ENCODE data around the gene WFDC8. TPM values are rescaled to one million over a fixed set of nuclear protein-coding genes. Genes with fewer than 3 reads are reported as not detected.
"Not testable (repeated sequence)": the region's sequence is repeated elsewhere in the genome, so short reads cannot be mapped to it uniquely, and the experiment has no call there.

Gene WFDC8
- total RNA-seq, 6 donors from 2014 or later, result not detected

DNA sequence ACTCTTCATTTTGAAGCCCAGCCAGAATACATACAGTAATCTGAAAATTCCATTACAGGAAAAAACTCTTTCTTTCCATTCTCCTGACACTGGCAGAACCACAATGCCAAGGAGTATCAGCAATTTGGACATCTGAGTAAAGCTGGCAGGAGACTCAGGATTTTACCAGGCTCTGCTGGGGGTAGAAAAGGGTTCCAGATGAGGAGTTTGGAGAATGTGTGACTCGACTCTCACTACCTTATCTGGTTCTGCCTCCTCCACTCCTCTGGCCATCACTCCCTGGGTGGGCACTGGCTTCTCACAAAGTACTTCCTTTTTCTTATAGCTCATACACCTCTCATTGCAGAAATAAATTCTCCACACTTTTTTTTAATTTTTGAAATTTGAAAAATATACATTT is 10.6 kb upstream of the WFDC8 start:
- DNase-seq (no peak), ATAC-seq (ENCODE audit: low FRiP score in 2 of 2) (no peak)
- H3K9me3 ChIP-seq, result no peaks in the 10 kb centered on the region
- no peak overlapping the region for H3K27ac ChIP-seq
- 0 to 30% methylated on average over 1 of the region's 1 CpG for WGBS, 2 donors
- no peak overlapping the region for H3K4me3 ChIP-seq
- TF ChIP-seq POLR2AphosphoS5 (IDR thresholded peaks at IDR 0.05) (no peak), POLR2A (IDR thresholded peaks at IDR 0.05) (no peak), EP300 (IDR thresholded peaks at IDR 0.05) (no peak)
- TF ChIP-seq, protein P1, sequence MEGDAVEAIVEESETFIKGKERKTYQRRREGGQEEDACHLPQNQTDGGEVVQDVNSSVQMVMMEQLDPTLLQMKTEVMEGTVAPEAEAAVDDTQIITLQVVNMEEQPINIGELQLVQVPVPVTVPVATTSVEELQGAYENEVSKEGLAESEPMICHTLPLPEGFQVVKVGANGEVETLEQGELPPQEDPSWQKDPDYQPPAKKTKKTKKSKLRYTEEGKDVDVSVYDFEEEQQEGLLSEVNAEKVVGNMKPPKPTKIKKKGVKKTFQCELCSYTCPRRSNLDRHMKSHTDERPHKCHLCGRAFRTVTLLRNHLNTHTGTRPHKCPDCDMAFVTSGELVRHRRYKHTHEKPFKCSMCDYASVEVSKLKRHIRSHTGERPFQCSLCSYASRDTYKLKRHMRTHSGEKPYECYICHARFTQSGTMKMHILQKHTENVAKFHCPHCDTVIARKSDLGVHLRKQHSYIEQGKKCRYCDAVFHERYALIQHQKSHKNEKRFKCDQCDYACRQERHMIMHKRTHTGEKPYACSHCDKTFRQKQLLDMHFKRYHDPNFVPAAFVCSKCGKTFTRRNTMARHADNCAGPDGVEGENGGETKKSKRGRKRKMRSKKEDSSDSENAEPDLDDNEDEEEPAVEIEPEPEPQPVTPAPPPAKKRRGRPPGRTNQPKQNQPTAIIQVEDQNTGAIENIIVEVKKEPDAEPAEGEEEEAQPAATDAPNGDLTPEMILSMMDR (IDR thresholded peaks at IDR 0.05), result no peak
- no peaks in the 10 kb centered on the region for H3K4me1 ChIP-seq
- H3K27me3 ChIP-seq, result no peaks in the 10 kb centered on the region
- H3K36me3 ChIP-seq, result no peaks in the 10 kb centered on the region

DNA sequence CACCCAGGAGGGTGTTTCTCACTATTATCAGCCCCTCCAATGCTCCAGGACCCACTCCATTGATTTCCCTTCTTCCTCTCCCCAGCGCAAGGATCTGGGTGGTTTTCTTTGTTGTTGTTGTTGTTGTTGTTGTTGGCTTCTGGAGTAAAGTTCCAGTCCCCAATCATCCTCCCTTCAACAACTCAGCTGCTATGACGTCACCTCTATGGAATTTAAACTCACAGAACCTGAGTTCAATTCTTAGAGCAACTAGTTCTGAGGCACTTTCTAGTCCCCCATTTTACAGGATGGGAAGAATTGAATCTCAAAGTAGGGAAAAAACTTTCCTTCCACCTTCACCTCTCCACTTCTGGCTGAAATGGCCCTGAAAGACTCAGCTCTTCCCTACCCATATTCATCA is 9.7 kb upstream of the WFDC8 start:
- ATAC-seq (ENCODE audit: low FRiP score in 2 of 2), result no peak
- TF ChIP-seq POLR2AphosphoS5 (IDR thresholded peaks at IDR 0.05), result no peak
- TF ChIP-seq, protein P1 (IDR thresholded peaks at IDR 0.05), result no peak
- H3K36me3 ChIP-seq, result no peaks in the 10 kb centered on the region
- H3K9me3 ChIP-seq, result no peaks in the 10 kb centered on the region
- H3K27me3 ChIP-seq, result no peaks in the 10 kb centered on the region
- no peak overlapping the region for H3K27ac ChIP-seq
- no peak overlapping the region for H3K4me3 ChIP-seq
- no peak for DNase-seq
- H3K4me1 ChIP-seq, result no peaks in the 10 kb centered on the region
- 56 to 87% methylated on average over 2 of the region's 2 CpGs for WGBS, 2 donors

DNA sequence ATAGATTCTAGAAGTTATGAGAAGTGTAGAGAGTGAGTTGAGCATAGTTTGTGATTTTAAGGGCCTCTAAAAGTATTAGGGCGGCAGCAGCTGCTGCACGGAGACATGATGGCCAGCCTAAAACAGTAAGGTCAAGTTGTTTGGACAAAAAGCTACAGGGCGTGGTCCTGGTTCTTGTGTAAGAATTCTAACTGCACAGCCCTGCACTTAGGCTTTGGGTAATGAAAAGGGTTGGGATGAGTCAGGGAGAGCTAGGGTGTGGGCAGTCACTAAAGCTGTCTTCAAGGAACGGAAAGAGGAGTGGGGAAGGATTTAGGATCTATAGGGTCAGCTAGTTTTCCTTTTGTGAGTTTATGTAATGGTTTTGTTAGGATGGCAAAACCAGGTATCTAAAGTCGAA is 6.9 kb upstream of the WFDC8 start:
- not testable (repeated sequence) for H3K4me1 ChIP-seq; ATAC-seq (ENCODE audit: low FRiP score in 2 of 2); H3K4me3 ChIP-seq; H3K27me3 ChIP-seq; H3K27ac ChIP-seq; H3K36me3 ChIP-seq; H3K9me3 ChIP-seq
- DNase-seq, result peak in 1 of 2 donors; percentile 30
- 69 to 80% methylated on average over 5 of the region's 5 CpGs for WGBS, 2 donors

DNA sequence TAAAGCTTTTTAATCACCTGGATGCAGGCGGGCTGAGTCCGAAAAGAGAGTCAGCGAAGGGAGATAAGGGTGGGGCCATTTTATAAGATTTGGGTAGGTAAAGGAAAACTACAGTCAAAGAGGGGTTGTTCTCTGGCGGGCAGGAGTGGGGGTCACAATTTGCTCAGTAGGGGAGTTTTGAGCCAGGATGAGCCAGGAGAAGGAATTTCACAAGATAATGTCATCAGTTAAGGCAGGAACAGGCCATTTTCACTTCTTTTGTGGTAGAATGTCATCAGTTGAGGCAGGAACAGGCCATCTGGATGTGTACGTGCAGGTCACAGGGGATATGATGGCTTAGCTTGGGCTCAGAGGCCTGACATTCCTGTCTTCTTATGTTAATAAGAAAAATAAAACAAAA is 5.2 kb upstream of the WFDC8 start:
- not testable (repeated sequence) for H3K4me3 ChIP-seq; H3K4me1 ChIP-seq; DNase-seq; H3K27ac ChIP-seq; H3K36me3 ChIP-seq; H3K9me3 ChIP-seq; H3K27me3 ChIP-seq; ATAC-seq (ENCODE audit: low FRiP score in 2 of 2)
- WGBS, 2 donors, result 89 to 90% methylated on average over 5 of the region's 5 CpGs

DNA sequence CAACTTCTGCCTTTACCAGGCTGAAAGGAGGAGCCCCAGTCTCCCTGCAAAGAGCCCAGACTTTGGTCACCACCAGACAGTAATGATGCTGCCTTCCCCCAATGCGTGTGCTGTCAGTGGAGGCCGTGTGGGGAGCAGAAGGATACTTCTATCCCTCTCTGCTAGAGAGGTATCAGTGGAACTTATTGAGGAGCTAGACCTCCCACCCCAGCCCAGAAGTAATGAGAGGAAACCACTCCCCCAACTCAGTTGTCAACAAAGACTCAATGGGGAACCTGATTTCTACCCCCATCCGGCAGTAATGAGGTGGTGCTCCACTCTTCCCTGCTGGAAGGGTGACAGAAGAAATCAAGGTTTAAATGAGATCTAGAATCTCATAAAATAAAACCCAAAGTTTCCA is 4.4 kb upstream of the WFDC8 start:
- Histone ChIP-seq H3K27me3 (no peaks in the 10 kb centered on the region), H3K9me3 (no peaks in the 10 kb centered on the region), H3K27ac (no peak overlapping the region), H3K36me3 (no peaks in the 10 kb centered on the region), H3K4me1 (no peaks in the 10 kb centered on the region), H3K4me3 (no peak overlapping the region)
- WGBS, 2 donors, result 71 to 79% methylated on average over 3 of the region's 3 CpGs
- DNase-seq (no peak), ATAC-seq (ENCODE audit: low FRiP score in 2 of 2) (no peak)
- TF ChIP-seq POLR2AphosphoS5 (IDR thresholded peaks at IDR 0.05), result no peak
- TF ChIP-seq POLR2A (IDR thresholded peaks at IDR 0.05), result no peak
- TF ChIP-seq EP300 (IDR thresholded peaks at IDR 0.05), result no peak
- TF ChIP-seq, protein P1 (IDR thresholded peaks at IDR 0.05), result no peak

DNA sequence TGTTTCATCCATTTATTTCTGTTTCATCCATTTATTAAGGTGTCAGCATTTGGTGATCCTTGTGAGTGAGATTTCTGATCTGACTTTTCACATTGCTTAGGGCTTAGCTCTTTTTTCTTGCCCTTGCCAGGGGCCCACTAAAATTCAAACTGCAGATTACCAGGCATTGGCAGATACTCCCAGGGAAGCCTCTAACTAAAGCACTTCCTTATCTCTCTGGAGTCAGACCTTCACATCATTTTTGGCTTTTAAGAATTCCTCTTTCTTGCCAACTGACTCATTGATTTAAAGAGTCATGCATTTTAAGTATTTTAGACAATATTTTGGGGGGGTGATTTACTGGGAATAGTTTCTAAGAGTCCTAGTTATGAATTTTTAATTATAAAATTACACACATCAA is 2.6 kb upstream of the WFDC8 start:
- H3K27me3 ChIP-seq, result no peaks in the 10 kb centered on the region

More for the DNA sequence above, 2.6 kb upstream of the WFDC8 start:
- DNase-seq, result no peak
- no peak overlapping the region for H3K27ac ChIP-seq
- TF ChIP-seq POLR2A (IDR thresholded peaks at IDR 0.05), result no peak
- TF ChIP-seq EP300 (IDR thresholded peaks at IDR 0.05), result no peak
- no peak for TF ChIP-seq POLR2AphosphoS5 (IDR thresholded peaks at IDR 0.05)
- TF ChIP-seq, protein P1 (IDR thresholded peaks at IDR 0.05), result no peak
- no peaks in the 10 kb centered on the region for H3K36me3 ChIP-seq
- H3K4me1 ChIP-seq, result no peaks in the 10 kb centered on the region
- ATAC-seq (ENCODE audit: low FRiP score in 2 of 2), result peak in 1 of 2 donors; percentile 53
- H3K9me3 ChIP-seq, result no peaks in the 10 kb centered on the region
- no peak overlapping the region for H3K4me3 ChIP-seq
